Heart left ventricle (tissue), 16 donors: ENCODE data around the gene CADPS2. TPM values are rescaled to one million over a fixed set of nuclear protein-coding genes. Genes with fewer than 3 reads are reported as not detected.

Experiments
- ATAC-seq, 4 donors: fragments of 200-7000 bp; cut with Tn5 transposase; one replicate each; pipeline ENCODE4 v1.9.1; 2020 to 2022; ENCODE audit warnings: moderate library complexity in 4 of 4, mild to moderate bottlenecking in 3 of 4, moderate number of reproducible peaks in 1 of 4
- DNase-seq, 5 donors: peaks; one replicate each; pipeline ENCODE4 v3.0.0-alpha.2; 2020
- H3K27ac ChIP-seq, 12 donors: fragments of 200-600 bp; sonication (generic) in 4 of 12; one replicate each; pipeline versions ENCODE4 v1.5.0 to v1.8.0; 2016 to 2022; ENCODE audit warnings: mild to moderate bottlenecking in 2 of 12
- H3K27me3 ChIP-seq, 9 donors: fragments of 200-600 bp; sonication (generic) in 2 of 9; one replicate each; pipeline versions ENCODE4 v1.5.1 to v1.8.0; 2016 to 2022; ENCODE audit warnings: mild to moderate bottlenecking in 3 of 9
- H3K36me3 ChIP-seq, 9 donors: fragments of 200-600 bp; sonication (generic) in 2 of 9; one replicate each; pipeline versions ENCODE4 v1.5.0 to v1.8.0; 2018 to 2022; ENCODE audit warnings: mild to moderate bottlenecking in 2 of 9
- H3K4me1 ChIP-seq, 12 donors: fragments of 200-600 bp; sonication (generic) in 4 of 12; one replicate each; pipeline versions ENCODE4 v1.5.0 to v1.8.0; 2016 to 2022; ENCODE audit warnings: mild to moderate bottlenecking in 3 of 12
- H3K4me3 ChIP-seq, 12 donors: fragments of 200-600 bp; sonication (generic) in 4 of 12; one replicate each; pipeline versions ENCODE4 v1.5.0 to v1.8.0; 2017 to 2022; ENCODE audit warnings: mild to moderate bottlenecking in 9 of 12, moderate library complexity in 4 of 12
- H3K9me3 ChIP-seq, 12 donors: fragments of 200-600 bp; sonication (generic) in 4 of 12; one replicate each; pipeline versions ENCODE4 v1.5.0 to v1.8.0; 2016 to 2022; ENCODE audit warnings: mild to moderate bottlenecking in 1 of 12
- POLR2A ChIP-seq, 2 donors: fragments of 450-650 bp; IDR thresholded peaks; one replicate each; pipeline ENCODE4 v1.6.1; 2017; ENCODE audit warnings: antibody characterized with exemption in 2 of 2, mild to moderate bottlenecking in 2 of 2, moderate library complexity in 2 of 2
- WGBS, 4 donors: extraction: QIAGEN DNeasy Blood & Tissue Kit in 2 of 4; methylation state at CpG; one replicate each; pipeline versions ENCODE4 v1.1.5 to v1.1.7; 2013 to 2018; 5-methylcytosine and 5-hydroxymethylcytosine counted together
- intact Hi-C, 10 donors: fragments of 100-400 bp; cut with DNase I; formaldehyde crosslinking; loops; one replicate each; pipeline versions ENCODE4 v1.11.1 to v1.14.2; 2022
- polyA plus RNA-seq, 2 donors: library from polyadenylated mRNA; stranded (reverse); fragments of 200-250 nt; gene quantifications; one replicate each; pipeline ENCODE4 v1.2.3, GENCODE V29; 2013
- total RNA-seq, 9 donors: library from RNA; depleted of rRNA in 2 of 9; stranded (reverse); fragments of >200 nt in 2 of 9; fragmentation: NEBNext Ultra II Directional in 3 of 9; extraction: Animal tissue kit (Norgen Biotek cat#: 25700) in 3 of 9; gene quantifications; one replicate each; pipeline versions ENCODE4 v1.1.0 to v1.2.4, GENCODE V29; 2016 to 2023
- TF ChIP-seq, protein P1 (sequence below), 12 donors: fragments of 200-600 bp; sonication (generic) in 4 of 12; IDR thresholded peaks; one replicate each; pipeline versions ENCODE4 v1.5.0 to v1.8.0; 2018 to 2022; ENCODE audit warnings: antibody characterized with exemption in 12 of 12, mild to moderate bottlenecking in 5 of 12
- donor health status: ischemic (EF 13 %, LVEDD 7.1; RV severe dilation, severe dysfunction).
- donor health status: healthy with polysubstance abuse.
- donor health status: DM: no; HTN: yes; CAD: no.
- donor health status: DM: no; HTN: no; CAD: no.
- donor health status: ischemic (EF 25% LVEDD 6.9; RV normal size, moderate dysfunction).
- donor health status: ischemic (EF 25% LVEDD 5.7; RV mildly dilated, moderate dysfunction).
- donor health status: healthy.
- donor health status: DM: yes; HTN: yes; CAD: no.
- donor health status: ischemic (EF 35%, LVEDD 5.7; RV mildly dilated, moderate dysfunction).
- donor health status: nonischemic (EF 11% LVEDD 7.7; RV severe dilation, severe dysfunction).
- donor health status: DM: yes; HTN: yes; CAD: no.
- donor health status: PGD.
- donor health status: ischemic (EF 29% LVEDD 5.4; RV normal size, mild dysfunction).
- donor health status: nonischemic (EF 23%, LVEDD 6.1; RV moderate dilation, normal function).

CADPS2 gene
- total and polyA plus RNA-seq, 11 donors: 6.5 to 29.0 (median 10.3) TPM

DNA sequence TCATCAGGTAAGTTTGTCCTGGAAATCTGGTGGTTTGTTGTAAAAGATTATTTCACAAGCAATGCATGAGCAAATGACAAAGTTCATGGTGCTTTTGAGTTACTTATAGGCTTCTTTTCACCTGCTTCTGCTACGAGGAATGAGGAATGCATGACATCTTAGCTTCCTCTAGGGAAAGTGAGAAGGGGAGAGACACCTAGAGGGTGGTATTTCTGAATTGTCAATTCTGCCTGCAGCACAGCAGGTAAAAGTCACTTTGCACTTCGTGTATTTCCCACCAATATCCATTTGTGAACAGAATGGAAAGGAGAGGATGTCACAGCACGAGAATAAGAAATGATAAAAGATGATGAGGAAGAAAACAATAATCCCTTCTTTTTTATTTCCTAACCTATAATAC, 428.3 kb downstream of the CADPS2 start:
- Histone ChIP-seq H3K27ac (no peak overlapping the region), H3K9me3 (no peaks in the 10 kb centered on the region), H3K27me3 (no peaks in the 10 kb centered on the region), H3K36me3 (no peaks in the 10 kb centered on the region), H3K4me3 (no peak overlapping the region), H3K4me1 (no peaks in the 10 kb centered on the region)
- TF ChIP-seq POLR2A (IDR thresholded peaks at IDR 0.05): no peak
- intact Hi-C loops: no loop called here
- ATAC-seq (no peak), DNase-seq (no peak)
- WGBS, 4 donors: 58 to 74% (median 69%) methylated on average over 3 of the region's 3 CpGs

DNA sequence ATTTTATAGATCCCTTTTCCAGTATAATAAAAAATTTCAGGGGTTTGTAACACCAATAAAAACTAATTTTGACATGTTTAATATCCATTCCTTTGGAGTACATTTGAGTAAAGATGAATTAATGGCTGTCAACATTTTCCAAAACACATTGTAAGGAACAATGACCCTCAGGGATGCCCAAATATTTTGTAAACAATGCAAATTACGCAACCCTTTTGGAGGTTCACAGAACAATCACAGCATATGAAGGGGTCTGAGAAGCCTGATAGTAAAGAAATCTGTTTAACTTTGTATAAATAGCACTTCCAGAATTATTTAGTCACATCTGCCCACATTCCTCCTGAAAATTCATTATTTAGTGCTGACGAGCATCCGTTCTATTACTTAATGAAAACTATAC, 428.9 kb downstream of the CADPS2 start:
- intact Hi-C loops: no loop called here
- no peaks in the 10 kb centered on the region for H3K36me3 ChIP-seq
- H3K9me3 ChIP-seq: no peaks in the 10 kb centered on the region
- H3K4me1 ChIP-seq: no peaks in the 10 kb centered on the region
- ATAC-seq (no peak), DNase-seq (no peak)
- H3K27ac ChIP-seq: no peak overlapping the region
- WGBS, 4 donors: 73 to 97% (median 93%) methylated on average over 3 of the region's 3 CpGs
- no peak overlapping the region for H3K4me3 ChIP-seq
- TF ChIP-seq, protein P1, sequence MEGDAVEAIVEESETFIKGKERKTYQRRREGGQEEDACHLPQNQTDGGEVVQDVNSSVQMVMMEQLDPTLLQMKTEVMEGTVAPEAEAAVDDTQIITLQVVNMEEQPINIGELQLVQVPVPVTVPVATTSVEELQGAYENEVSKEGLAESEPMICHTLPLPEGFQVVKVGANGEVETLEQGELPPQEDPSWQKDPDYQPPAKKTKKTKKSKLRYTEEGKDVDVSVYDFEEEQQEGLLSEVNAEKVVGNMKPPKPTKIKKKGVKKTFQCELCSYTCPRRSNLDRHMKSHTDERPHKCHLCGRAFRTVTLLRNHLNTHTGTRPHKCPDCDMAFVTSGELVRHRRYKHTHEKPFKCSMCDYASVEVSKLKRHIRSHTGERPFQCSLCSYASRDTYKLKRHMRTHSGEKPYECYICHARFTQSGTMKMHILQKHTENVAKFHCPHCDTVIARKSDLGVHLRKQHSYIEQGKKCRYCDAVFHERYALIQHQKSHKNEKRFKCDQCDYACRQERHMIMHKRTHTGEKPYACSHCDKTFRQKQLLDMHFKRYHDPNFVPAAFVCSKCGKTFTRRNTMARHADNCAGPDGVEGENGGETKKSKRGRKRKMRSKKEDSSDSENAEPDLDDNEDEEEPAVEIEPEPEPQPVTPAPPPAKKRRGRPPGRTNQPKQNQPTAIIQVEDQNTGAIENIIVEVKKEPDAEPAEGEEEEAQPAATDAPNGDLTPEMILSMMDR (IDR thresholded peaks at IDR 0.05): no peak
- TF ChIP-seq POLR2A (IDR thresholded peaks at IDR 0.05): no peak
- H3K27me3 ChIP-seq: no peaks in the 10 kb centered on the region

DNA sequence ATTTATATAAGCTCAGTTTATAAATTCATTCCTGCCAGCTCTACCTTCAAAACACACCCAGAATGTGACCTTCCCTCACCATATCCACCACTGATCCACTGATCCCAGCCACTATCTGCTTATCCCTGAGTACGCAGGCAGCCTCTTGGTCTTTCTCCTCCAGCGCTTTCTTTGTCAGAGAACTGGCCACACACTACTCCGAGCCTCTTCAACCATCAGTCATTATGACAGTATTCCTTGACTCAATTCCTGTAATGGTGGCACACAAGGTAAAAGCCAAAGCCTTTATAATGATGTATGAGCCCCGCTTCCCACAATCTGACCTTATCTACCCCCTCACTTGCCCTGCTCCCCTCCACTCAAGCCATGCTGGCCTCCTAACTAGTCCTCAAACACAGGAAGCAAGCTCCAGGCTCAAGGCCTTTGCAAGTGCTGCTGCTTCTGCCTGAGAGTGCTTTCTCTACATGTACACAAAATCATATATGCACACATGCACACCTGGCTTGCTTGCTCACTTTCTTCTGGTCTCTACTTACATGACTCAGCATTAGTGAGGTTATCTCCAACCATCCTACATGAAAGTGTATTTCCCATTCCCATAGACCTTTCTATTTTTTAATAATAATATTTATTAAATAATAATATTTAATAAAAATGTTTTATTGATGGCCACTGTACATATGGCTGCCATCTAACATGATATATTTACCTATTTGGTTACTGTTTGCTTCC, 431.3 kb downstream of the CADPS2 start:
- H3K9me3 ChIP-seq: no peaks in the 10 kb centered on the region
- H3K27me3 ChIP-seq: no peaks in the 10 kb centered on the region
- no peak for ATAC-seq
- peaks cover 0 to 11% (median 0%) of the 10 kb centered on the region in 9 donors for H3K36me3 ChIP-seq
- intact Hi-C loops: no loop called here
- H3K27ac ChIP-seq: no peak overlapping the region
- WGBS, 4 donors: 88 to 93% (median 91%) methylated on average over 4 of the region's 4 CpGs
- DNase-seq: no peak
- H3K4me3 ChIP-seq: no peak overlapping the region
- TF ChIP-seq, protein P1 (IDR thresholded peaks at IDR 0.05): no peak
- TF ChIP-seq POLR2A (IDR thresholded peaks at IDR 0.05): no peak
- H3K4me1 ChIP-seq: no peaks in the 10 kb centered on the region

DNA sequence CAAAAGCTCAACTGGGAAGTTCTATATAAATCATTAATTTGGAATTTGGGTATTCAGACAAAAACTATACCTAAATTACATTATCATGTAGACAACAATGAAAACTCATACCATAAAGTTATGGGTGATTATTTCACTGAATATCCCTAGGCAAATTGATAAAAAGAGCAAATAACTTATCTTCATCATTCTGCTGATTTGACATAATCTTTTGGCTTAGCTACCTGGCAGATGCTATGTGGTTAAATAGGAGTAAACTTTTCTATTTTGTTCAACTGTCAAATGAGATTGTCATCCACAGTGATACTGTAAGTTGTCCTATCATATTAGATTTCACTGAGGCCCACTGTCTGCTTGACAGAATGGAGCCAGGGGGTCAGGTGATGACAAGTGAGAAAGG, 432.8 kb downstream of the CADPS2 start:
- Histone ChIP-seq H3K36me3 (peaks cover 0 to 11% (median 0%) of the 10 kb centered on the region in 9 donors), H3K27me3 (no peaks in the 10 kb centered on the region), H3K4me1 (no peaks in the 10 kb centered on the region), H3K9me3 (no peaks in the 10 kb centered on the region), H3K4me3 (no peak overlapping the region), H3K27ac (no peak overlapping the region)
- TF ChIP-seq POLR2A (IDR thresholded peaks at IDR 0.05): no peak
- TF ChIP-seq, protein P1 (IDR thresholded peaks at IDR 0.05): no peak
- ATAC-seq (no peak), DNase-seq (no peak)
- intact Hi-C loops: no loop called here
